ENCODE results near the gene MAPK9. TPM values are rescaled to one million over a fixed set of nuclear protein-coding genes. Genes with fewer than 3 reads are reported as not detected.

Gene MAPK9
- total RNA-seq, 2 experiments from 2014 or later = 19.9 to 42.1 TPM

DNA sequence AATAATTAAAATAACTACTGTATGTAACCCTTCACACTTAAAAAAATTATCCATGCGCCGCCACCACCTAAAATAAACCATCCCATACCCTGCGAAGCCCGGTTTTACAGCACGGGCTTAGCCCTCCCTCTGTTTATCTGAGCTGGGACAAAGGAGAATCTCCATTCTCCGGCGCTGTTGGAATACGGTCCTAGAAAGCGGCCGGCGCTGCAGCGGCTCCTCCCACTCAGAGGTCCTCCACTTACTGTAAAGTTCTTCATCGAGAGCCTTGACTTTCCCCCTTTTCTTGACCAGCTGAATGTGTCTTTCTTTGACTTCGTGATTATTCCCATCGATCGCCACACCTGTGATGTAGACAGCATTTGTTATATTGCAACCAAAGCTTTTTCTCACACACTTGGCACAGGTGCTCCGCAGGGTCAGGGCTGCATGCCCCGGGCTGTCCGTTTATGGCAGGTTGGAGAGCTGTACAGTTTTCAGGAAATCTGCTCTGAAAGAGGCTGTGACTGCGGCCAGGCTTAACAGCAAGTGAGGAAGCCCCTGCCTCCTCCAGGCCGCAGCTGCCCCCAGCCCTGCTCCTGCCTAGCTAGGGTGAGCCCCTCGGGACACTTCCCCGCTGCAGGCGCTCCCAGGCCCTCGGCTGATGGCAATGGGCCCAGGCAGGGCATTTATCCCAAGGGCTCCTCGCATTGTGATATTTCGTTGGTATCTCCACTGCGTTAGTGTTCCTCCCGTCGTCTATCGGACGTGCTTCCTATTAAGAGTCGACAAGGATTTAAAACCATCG lies 44.5 kb upstream of the MAPK9 start:
- no peak for DNase-seq (ENCODE audit: low spot score)
- Histone ChIP-seq H3K27ac (ENCODE audit: low read depth, low read length, poor library complexity, severe bottlenecking) (no peak overlapping the region), H3K9me3 (ENCODE audit: low read length) (no peaks in the 10 kb centered on the region), H3K4me2 (ENCODE audit: low read length) (no peak overlapping the region), H4K20me1 (ENCODE audit: insufficient read depth, low read length) (no peaks in the 10 kb centered on the region), H2AFZ (ENCODE audit: low read length) (no peak overlapping the region), H3K4me3 (ENCODE audit: low read depth, low read length, poor library complexity, severe bottlenecking) (no peak overlapping the region), H3K79me2 (ENCODE audit: insufficient read depth, low read depth, low read length) (no peaks in the 10 kb centered on the region), H3K9me2 (ENCODE audit: insufficient read depth, low read length) (no peaks in the 10 kb centered on the region), H3K4me1 (ENCODE audit: insufficient read depth, low read length, poor library complexity, severe bottlenecking) (no peaks in the 10 kb centered on the region), H3K36me3 (ENCODE audit: insufficient read depth, low read length) (no peaks in the 10 kb centered on the region)
- CTCF ChIA-PET (ENCODE audit: unreplicated experiment) = interaction anchor here (0.6 kb wide), 1 partner anchor 40 kb away, joined by 3 read pairs; no protein-coding TSS in a partner anchor
- no TSS peak for BruUV-seq (replicated peaks)
- intact Hi-C loops (cut with micrococcal nuclease; ENCODE audit: unreplicated experiment) = no loop called here
- POLR2A ChIA-PET = no interaction called here
- TF ChIP-seq EZH2phosphoT487 (IDR thresholded peaks at IDR 0.05; ENCODE audit: borderline replicate concordance, low read depth, low read length) = no peak
- TF ChIP-seq, protein P1, sequence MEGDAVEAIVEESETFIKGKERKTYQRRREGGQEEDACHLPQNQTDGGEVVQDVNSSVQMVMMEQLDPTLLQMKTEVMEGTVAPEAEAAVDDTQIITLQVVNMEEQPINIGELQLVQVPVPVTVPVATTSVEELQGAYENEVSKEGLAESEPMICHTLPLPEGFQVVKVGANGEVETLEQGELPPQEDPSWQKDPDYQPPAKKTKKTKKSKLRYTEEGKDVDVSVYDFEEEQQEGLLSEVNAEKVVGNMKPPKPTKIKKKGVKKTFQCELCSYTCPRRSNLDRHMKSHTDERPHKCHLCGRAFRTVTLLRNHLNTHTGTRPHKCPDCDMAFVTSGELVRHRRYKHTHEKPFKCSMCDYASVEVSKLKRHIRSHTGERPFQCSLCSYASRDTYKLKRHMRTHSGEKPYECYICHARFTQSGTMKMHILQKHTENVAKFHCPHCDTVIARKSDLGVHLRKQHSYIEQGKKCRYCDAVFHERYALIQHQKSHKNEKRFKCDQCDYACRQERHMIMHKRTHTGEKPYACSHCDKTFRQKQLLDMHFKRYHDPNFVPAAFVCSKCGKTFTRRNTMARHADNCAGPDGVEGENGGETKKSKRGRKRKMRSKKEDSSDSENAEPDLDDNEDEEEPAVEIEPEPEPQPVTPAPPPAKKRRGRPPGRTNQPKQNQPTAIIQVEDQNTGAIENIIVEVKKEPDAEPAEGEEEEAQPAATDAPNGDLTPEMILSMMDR (conservative IDR thresholded peaks at IDR 0.05; ENCODE audit: low read length) = no peak

DNA sequence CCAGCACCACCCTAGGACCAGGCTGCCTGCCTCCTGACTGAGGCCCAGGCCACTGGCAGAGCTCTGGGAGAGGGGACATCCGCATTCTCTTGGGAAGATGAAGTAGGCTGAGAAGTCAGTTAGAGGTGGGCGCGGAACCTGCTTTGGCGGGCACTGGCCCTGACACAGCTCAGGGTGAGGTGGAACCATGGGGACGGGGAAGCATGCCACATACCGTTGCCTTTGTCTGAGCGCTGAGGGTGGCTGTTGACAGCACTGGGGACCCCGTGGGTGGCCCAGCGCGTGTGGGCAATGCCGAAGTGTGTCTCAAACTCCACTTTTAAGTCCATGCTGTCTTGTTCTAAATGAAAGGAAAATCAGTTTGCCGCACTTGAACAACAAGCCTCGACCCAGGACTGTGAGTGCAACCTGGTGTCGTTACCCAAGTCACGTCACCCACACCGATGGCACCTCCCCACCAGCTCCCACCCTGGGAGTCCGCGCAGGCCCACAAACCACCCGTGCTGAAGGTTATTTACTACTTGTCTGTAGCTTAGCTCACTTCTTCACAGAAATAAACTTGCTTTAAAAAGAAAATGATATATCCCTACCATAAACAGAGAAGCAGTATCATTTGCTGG lies 43.8 kb upstream of the MAPK9 start:
- BruUV-seq (replicated peaks) = no TSS peak
- Histone ChIP-seq H3K27ac (ENCODE audit: low read depth, low read length, poor library complexity, severe bottlenecking) (no peak overlapping the region), H2AFZ (ENCODE audit: low read length) (no peak overlapping the region), H3K4me2 (ENCODE audit: low read length) (no peak overlapping the region), H3K9me3 (ENCODE audit: low read length) (no peaks in the 10 kb centered on the region), H3K4me1 (ENCODE audit: insufficient read depth, low read length, poor library complexity, severe bottlenecking) (no peaks in the 10 kb centered on the region), H3K79me2 (ENCODE audit: insufficient read depth, low read depth, low read length) (no peaks in the 10 kb centered on the region), H4K20me1 (ENCODE audit: insufficient read depth, low read length) (no peaks in the 10 kb centered on the region), H3K9me2 (ENCODE audit: insufficient read depth, low read length) (no peaks in the 10 kb centered on the region), H3K36me3 (ENCODE audit: insufficient read depth, low read length) (no peaks in the 10 kb centered on the region), H3K4me3 (ENCODE audit: low read depth, low read length, poor library complexity, severe bottlenecking) (no peak overlapping the region)
- intact Hi-C loops (cut with micrococcal nuclease; ENCODE audit: unreplicated experiment) = no loop called here
- TF ChIP-seq EZH2phosphoT487 (IDR thresholded peaks at IDR 0.05; ENCODE audit: borderline replicate concordance, low read depth, low read length) = no peak
- TF ChIP-seq, protein P1 (conservative IDR thresholded peaks at IDR 0.05; ENCODE audit: low read length) = no peak
- DNase-seq (ENCODE audit: low spot score) = no peak
- CTCF ChIA-PET (ENCODE audit: unreplicated experiment) = no interaction called here
- POLR2A ChIA-PET = no interaction called here

Data from OCI-LY7 (cell line).